Spleen (tissue), 7 donors: ENCODE data around the gene ATL1.

Source experiments
- POLR2A ChIP-seq, 3 donors: fragments of 450-650 bp; IDR thresholded peaks; one replicate each; pipeline ENCODE4 v1.5.1; 2017; ENCODE audit warnings: antibody characterized with exemption in 3 of 3, mild to moderate bottlenecking in 1 of 3
- TF ChIP-seq, protein P1 (sequence below), 11 experiments: fragments of 200-600 bp in 7 of 11; fragments of 450-650 bp in 4 of 11; sonication (generic) in 4 of 11; IDR thresholded peaks in 8 of 11; conservative IDR thresholded peaks in 3 of 11; 1 replicate in 7 of 11; 2 replicates in 4 of 11; pipeline versions ENCODE4 v1.4.0 to v1.8.0; 2016 to 2021; ENCODE audit warnings: antibody characterized with exemption in 11 of 11, inconsistent platforms in 4 of 11, mild to moderate bottlenecking in 1 of 11
- donor health status: DM: no; HTN: no; CAD: no; lungs with moderate emphysema.
- donor health status: DM: no; HTN: no; CAD: no.
- donor health status: DM: no; HTN: no; CAD: no.

DNA sequence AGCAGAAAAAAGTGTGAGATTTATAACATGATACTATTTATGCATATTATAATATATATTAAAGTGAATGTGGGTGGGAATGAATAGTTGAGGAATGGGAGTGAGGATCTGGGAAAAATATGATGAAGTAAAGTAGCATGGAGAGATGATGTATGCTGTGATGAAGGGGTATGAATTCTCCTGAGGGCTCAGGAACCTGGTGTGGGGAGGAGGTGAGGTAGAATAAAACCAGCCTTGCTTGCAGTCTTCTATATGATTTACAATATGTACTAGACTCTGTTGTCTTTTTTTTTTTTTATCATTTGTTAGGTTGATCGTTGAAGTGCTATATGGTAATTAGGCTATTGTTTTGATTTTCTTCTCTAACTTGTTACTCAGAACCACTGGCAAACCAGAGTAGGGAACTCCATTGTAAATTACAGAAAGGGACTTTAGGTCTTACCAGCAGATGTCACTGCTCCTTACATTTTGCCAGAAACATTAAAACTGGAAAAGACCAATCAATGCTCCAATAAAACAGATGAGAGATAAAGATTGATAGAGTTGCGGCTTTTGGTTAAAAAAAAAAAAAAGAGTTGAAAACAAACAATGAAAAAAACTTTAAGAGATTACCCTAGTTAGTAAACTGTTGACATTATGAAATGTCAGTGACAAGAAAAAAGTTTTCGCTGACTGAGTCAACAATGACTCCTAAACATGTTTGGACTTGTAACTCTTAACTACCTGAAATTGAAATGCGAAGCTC, 39.9 kb downstream of the ATL1 start:
- TF ChIP-seq, protein P1, sequence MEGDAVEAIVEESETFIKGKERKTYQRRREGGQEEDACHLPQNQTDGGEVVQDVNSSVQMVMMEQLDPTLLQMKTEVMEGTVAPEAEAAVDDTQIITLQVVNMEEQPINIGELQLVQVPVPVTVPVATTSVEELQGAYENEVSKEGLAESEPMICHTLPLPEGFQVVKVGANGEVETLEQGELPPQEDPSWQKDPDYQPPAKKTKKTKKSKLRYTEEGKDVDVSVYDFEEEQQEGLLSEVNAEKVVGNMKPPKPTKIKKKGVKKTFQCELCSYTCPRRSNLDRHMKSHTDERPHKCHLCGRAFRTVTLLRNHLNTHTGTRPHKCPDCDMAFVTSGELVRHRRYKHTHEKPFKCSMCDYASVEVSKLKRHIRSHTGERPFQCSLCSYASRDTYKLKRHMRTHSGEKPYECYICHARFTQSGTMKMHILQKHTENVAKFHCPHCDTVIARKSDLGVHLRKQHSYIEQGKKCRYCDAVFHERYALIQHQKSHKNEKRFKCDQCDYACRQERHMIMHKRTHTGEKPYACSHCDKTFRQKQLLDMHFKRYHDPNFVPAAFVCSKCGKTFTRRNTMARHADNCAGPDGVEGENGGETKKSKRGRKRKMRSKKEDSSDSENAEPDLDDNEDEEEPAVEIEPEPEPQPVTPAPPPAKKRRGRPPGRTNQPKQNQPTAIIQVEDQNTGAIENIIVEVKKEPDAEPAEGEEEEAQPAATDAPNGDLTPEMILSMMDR (IDR thresholded peaks at IDR 0.05 in 8 of 11, conservative IDR thresholded peaks at IDR 0.05 in 3 of 11), result peak in 10 of 11 experiments; percentile 13 to 59 (median 41)
- TF ChIP-seq POLR2A (IDR thresholded peaks at IDR 0.05), result no peak
